Effector memory CD4-positive, alpha-beta T cell (primary cell): ENCODE results near the gene ADAMTS3.

Source experiments
- DNase-seq, 3 donors: peaks; one replicate each; pipeline ENCODE4 v3.0.0-alpha.2; 2020
- H3K27ac ChIP-seq: 2 replicates; pipeline ENCODE4 v1.7.0; 2013; ENCODE audit warnings: mild to moderate bottlenecking, low read length, moderate library complexity; ENCODE audit not compliant: insufficient read depth, poor library complexity, severe bottlenecking
- H3K27me3 ChIP-seq: replicated peaks from 2 replicates; pipeline ENCODE4 v1.7.0; 2013; ENCODE audit warnings: mild to moderate bottlenecking, low read length; ENCODE audit not compliant: insufficient read depth, control insufficient read depth, poor library complexity, severe bottlenecking
- H3K36me3 ChIP-seq: 2 replicates; pipeline ENCODE4 v1.7.0; 2013; ENCODE audit warnings: mild to moderate bottlenecking, low read length, moderate library complexity; ENCODE audit not compliant: control insufficient read depth, insufficient read depth
- H3K4me1 ChIP-seq: 2 replicates; pipeline ENCODE4 v1.7.0; 2013; ENCODE audit warnings: low read length, mild to moderate bottlenecking; ENCODE audit not compliant: control insufficient read depth, insufficient read depth, poor library complexity, severe bottlenecking
- H3K4me3 ChIP-seq: 2 replicates; pipeline ENCODE4 v1.7.0; 2013; ENCODE audit warnings: low read length, low read depth, mild to moderate bottlenecking; ENCODE audit not compliant: insufficient read depth, poor library complexity, severe bottlenecking
- H3K9me3 ChIP-seq: 2 replicates; pipeline ENCODE4 v1.7.0; 2013; ENCODE audit warnings: mild to moderate bottlenecking, low read length, moderate library complexity; ENCODE audit not compliant: control insufficient read depth

ADAMTS3 gene

GRCh38 chr4:72484981-72485380 lies 84.0 kb downstream of the ADAMTS3 start:
- Histone ChIP-seq H3K27ac (no peak overlapping the region), H3K27me3 (no peaks in the 10 kb centered on the region), H3K36me3 (no peaks in the 10 kb centered on the region), H3K4me1 (no peaks in the 10 kb centered on the region), H3K4me3 (no peak overlapping the region), H3K9me3 (no peaks in the 10 kb centered on the region)
- DNase-seq, result no peak

- no peak for DNase-seq
- Histone ChIP-seq H3K27ac (no peak overlapping the region), H3K4me1 (no peaks in the 10 kb centered on the region), H3K27me3 (no peaks in the 10 kb centered on the region), H3K9me3 (no peaks in the 10 kb centered on the region), H3K4me3 (no peak overlapping the region), H3K36me3 (no peaks in the 10 kb centered on the region)
Observed at GRCh38 chr4:72473434-72473900, 95.6 kb downstream of the ADAMTS3 start.

GRCh38 chr4:72471816-72472215 lies 97.2 kb downstream of the ADAMTS3 start:
- DNase-seq, result no peak
- H3K4me1 ChIP-seq, result no peaks in the 10 kb centered on the region
- H3K27me3 ChIP-seq, result no peaks in the 10 kb centered on the region
- H3K9me3 ChIP-seq, result no peaks in the 10 kb centered on the region
- no peaks in the 10 kb centered on the region for H3K36me3 ChIP-seq
- H3K4me3 ChIP-seq, result no peak overlapping the region
- no peak overlapping the region for H3K27ac ChIP-seq

- no peaks in the 10 kb centered on the region for H3K9me3 ChIP-seq
- no peaks in the 10 kb centered on the region for H3K4me1 ChIP-seq
- no peak for DNase-seq
- no peaks in the 10 kb centered on the region for H3K36me3 ChIP-seq
- H3K27me3 ChIP-seq, result no peaks in the 10 kb centered on the region
- no peak overlapping the region for H3K27ac ChIP-seq
- H3K4me3 ChIP-seq, result no peak overlapping the region
Observed at GRCh38 chr4:72468904-72469502, 100.0 kb downstream of the ADAMTS3 start.

- H3K27ac ChIP-seq, result no peak overlapping the region
- no peaks in the 10 kb centered on the region for H3K27me3 ChIP-seq
- no peaks in the 10 kb centered on the region for H3K9me3 ChIP-seq
- H3K4me1 ChIP-seq, result no peaks in the 10 kb centered on the region
- no peak for DNase-seq
- H3K36me3 ChIP-seq, result no peaks in the 10 kb centered on the region
- no peak overlapping the region for H3K4me3 ChIP-seq
Observed at GRCh38 chr4:72467633-72468032, 101.4 kb downstream of the ADAMTS3 start.

- no peaks in the 10 kb centered on the region for H3K36me3 ChIP-seq
- H3K27me3 ChIP-seq, result no peaks in the 10 kb centered on the region
- no peaks in the 10 kb centered on the region for H3K4me1 ChIP-seq
- DNase-seq, result no peak
- H3K27ac ChIP-seq, result no peak overlapping the region
- no peaks in the 10 kb centered on the region for H3K9me3 ChIP-seq
- no peak overlapping the region for H3K4me3 ChIP-seq
Observed at GRCh38 chr4:72463724-72464123, 105.3 kb downstream of the ADAMTS3 start.

GRCh38 chr4:72457158-72457557 lies 111.9 kb downstream of the ADAMTS3 start:
- Histone ChIP-seq H3K27me3 (no peaks in the 10 kb centered on the region), H3K36me3 (no peaks in the 10 kb centered on the region), H3K4me1 (no peaks in the 10 kb centered on the region), H3K27ac (no peak overlapping the region), H3K9me3 (no peaks in the 10 kb centered on the region), H3K4me3 (no peak overlapping the region)
- DNase-seq, result no peak

- DNase-seq, result no peak
- no peaks in the 10 kb centered on the region for H3K27me3 ChIP-seq
- H3K9me3 ChIP-seq, result no peaks in the 10 kb centered on the region
- H3K36me3 ChIP-seq, result no peaks in the 10 kb centered on the region
- no peak overlapping the region for H3K4me3 ChIP-seq
- no peak overlapping the region for H3K27ac ChIP-seq
- no peaks in the 10 kb centered on the region for H3K4me1 ChIP-seq
Observed at GRCh38 chr4:72451349-72451748, 117.7 kb downstream of the ADAMTS3 start.

- H3K27ac ChIP-seq, result no peak overlapping the region
- no peaks in the 10 kb centered on the region for H3K36me3 ChIP-seq
- DNase-seq, result no peak
Observed at GRCh38 chr4:72449705-72450104, 119.3 kb downstream of the ADAMTS3 start.

GRCh38 chr4:72448231-72448630 lies 120.8 kb downstream of the ADAMTS3 start:
- no peak for DNase-seq
- H3K36me3 ChIP-seq, result no peaks in the 10 kb centered on the region
- H3K4me1 ChIP-seq, result no peaks in the 10 kb centered on the region
- no peaks in the 10 kb centered on the region for H3K27me3 ChIP-seq
- H3K9me3 ChIP-seq, result no peaks in the 10 kb centered on the region
- no peak overlapping the region for H3K27ac ChIP-seq
- no peak overlapping the region for H3K4me3 ChIP-seq

More at GRCh38 chr4:72449705-72450104, 119.3 kb downstream of the ADAMTS3 start:
- H3K4me1 ChIP-seq, result no peaks in the 10 kb centered on the region
- no peaks in the 10 kb centered on the region for H3K9me3 ChIP-seq
- H3K4me3 ChIP-seq, result no peak overlapping the region
- no peaks in the 10 kb centered on the region for H3K27me3 ChIP-seq
